Dermis microvascular lymphatic vessel endothelial cell (primary cell): ENCODE measurements around the gene TRERF1. TPM values are rescaled to one million over a fixed set of nuclear protein-coding genes. Genes with fewer than 3 reads are reported as not detected.

ENCODE experiments used
- DNase-seq, 2 donors: peaks; one replicate each; pipeline versions ENCODE4 v3.0.0 to v3.0.0-alpha.2; 2010; ENCODE audit warnings: low read depth in 2 of 2
- total RNA-seq: library from RNA; depleted of rRNA; stranded (reverse); fragments of >200 nt; gene quantifications from 2 replicates; pipeline ENCODE4 v1.2.1, GENCODE V29; 2014

TRERF1 gene
- total RNA-seq, 1 donor from 2014 or later = not detected

GRCh38 chr6:42368181-42368580 lies 83.5 kb downstream of the TRERF1 start:
- DNase-seq = no peak

GRCh38 chr6:42367353-42368011 lies 84.2 kb downstream of the TRERF1 start:
- no peak for DNase-seq

DNA sequence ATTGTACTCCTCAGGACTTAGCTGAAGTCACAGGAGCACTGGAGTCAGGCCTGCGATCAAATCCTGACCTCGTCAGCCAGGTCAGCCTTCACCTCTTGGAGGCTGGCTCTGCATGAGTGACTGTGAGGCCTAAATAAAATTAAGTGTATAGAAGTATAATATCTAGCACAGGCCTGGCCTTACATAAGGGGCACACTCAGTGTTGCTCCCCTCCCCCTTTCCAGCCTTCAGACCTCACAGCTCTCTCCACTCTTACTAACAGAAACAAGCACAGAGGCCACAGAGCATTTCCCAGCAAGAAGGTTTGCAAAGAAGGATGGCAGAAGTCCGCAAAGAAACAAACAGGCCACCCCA lies 84.8 kb downstream of the TRERF1 start:
- no peak for DNase-seq

DNA sequence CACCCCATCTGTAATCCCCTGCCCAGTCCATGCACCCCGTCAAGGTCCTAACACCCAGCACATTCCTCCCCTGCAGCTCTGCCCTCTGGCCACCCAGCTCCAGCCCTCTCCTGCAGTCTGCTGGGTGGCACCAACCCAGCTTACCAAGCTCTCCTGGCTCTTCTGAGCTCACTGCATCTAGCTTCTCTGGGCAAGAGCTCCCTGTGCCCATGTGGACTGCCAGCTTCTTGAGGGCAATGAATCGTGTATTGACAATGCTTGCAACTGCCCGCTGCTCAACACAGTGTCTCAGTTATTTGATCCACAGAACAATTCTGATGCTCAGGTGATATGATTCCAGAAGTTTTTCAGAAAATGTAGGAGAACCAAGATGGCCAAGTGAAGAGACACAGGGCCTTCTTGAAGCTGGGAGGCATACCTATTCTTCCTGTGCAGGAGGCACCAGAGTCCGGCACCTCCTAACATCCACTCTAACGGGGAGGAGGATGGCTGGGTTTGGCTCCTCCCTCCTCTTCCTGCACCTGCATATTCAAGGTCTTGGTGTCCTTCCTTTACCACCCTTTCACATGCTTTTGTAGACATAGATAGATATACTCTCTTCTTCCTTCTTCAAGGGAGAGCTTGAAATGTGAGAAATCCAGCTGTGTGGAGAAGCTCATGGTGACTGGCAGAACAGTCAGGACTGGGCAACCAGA lies 85.6 kb downstream of the TRERF1 start:
- DNase-seq = no peak

DNA sequence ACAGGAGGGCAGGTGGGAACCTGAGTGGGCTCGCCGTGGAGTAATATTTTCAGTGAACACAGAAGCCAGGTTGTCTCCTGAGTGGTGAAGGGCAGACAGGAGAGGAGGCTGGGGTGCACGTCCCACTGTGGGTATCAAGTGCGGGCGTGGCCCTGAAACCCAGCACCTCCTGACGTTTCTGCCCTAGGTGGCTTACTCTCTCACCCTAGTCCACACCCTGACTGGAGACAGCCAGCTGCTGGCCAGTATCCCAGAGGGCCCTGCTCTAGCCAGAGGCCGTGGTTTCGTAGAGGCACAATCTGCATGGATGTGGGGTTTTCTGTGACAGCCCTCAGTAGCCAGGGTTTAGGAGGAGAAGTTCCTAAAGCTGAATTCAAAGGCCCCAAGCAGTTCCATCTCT lies 86.7 kb downstream of the TRERF1 start:
- DNase-seq = no peak

- DNase-seq = no peak
Observed at GRCh38 chr6:42363926-42364849, 87.5 kb downstream of the TRERF1 start.

DNA sequence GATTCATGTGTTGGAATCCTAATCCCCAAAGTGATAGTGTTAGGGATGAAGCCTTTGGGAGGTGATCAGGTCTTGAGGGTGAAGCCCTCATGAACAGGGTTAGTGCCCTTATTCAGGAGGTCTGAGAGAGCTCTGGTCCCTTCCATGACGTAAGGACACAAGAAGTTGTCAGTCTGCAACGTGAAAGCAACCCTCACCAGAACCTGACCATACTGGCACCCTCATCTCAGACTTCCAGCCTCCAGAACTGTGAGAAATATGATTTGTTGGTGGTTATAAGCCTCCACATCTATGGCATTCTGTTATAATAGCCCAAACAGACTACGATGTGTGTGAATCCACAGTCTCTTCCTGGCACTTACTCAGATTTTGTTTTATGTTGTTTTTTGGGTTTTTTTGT lies 90.7 kb downstream of the TRERF1 start:
- DNase-seq = no peak

GRCh38 chr6:42359021-42359420 lies 92.7 kb downstream of the TRERF1 start:
- no peak for DNase-seq

DNA sequence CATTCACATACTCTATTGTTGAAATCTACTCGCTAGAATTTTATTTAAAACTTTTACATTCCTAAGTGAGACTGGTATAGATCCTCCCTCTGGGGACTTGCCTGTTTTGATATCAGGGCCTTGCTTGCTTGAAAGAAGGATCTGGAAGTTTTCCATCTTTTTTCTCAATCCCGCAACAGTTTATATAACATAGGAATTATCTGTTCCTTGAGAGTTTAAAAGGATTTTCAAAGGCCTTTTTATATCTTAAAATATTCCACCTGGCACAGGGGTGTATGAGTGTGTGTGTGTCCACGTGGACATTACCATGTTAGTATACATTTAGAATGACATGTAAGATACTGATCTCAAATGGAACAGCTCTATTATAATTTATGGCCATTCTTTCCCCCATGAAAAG lies 96.3 kb downstream of the TRERF1 start:
- no peak for DNase-seq

GRCh38 chr6:42354702-42355101 lies 97.0 kb downstream of the TRERF1 start:
- no peak for DNase-seq

DNA sequence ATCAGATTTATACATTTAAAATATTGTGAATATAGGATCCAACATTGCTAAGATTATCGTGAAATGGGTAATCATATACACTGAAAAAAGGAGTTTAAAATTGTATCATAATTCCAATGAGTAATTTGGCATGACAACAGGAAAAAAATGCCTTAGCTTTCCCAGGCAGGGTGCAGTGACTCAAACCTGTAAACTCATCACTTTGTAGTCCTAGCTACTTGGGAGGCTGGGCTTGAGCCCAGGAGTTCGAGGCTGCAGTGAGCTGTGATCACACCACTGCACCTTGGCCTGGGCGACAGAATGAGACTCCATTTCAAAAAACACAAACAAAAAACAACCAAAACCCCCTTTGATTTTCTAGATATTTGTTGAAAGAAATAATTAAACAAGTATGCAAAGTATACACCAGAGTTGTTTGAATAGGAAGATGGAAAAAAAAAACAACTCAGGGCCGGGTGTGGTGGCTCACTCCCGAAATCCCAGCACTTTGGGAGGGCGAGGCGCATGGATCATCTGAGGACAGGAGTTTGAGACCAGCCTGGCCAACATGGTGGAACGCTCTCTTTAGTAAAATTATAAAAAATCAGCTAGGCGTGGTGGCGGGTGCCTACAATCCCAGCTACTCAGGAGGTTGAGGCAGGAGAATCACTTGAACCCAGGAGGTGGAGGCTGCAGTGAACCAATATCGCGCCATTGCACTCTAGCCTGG lies 98.7 kb downstream of the TRERF1 start:
- DNase-seq = no peak

DNA sequence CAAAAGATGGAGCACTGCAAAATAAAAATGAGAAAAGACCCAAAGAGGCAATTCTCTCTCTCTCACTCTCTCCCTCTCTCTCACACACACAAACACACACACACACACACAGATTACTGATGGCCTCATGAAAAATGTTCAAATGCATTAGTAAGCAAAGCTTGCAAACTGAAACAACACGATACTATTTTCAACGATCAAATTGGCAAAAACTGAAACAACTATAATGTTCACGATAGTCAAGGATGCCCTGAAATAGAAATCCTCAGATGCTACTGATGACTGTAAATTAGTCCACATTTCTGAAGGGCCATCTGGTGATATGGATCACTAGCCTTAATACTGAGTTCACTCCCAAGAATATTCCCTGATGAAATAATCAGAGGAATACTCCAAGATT lies 100.8 kb downstream of the TRERF1 start:
- no peak for DNase-seq

DNA sequence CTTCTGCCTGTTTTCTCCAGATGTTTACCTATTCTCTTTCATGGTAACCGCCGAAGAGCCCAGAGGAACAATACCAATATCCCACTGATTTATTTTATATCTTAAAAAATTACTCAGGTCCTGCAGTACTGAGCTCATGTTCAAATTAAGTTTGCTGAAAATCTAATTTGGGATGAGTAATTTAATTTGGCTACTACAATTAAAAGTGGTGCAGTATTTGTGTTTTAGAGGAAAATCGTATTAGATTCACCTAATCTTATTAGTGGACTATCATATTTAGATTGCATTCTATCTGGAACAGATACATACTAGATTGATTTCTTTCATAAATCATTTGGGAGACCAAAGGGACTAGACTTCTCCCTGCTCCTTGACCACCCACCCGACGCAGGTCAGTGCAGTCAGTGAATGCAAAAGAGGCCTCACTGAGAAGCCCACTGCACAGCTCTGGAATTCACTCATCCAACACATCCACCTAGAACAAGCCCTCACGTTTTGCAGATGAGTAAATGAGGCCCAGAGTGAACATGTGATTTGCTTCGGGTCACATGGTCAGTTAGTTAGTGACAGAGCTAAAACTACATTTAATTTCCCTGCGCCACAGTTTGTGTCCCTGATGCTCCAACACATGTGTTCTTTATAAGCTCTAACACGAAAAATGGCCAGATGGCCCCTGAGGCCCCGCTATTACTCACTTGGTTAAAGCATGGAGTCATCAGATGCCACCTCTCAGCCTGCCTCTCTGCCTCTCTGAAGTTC lies 101.8 kb downstream of the TRERF1 start:
- DNase-seq = no peak

DNA sequence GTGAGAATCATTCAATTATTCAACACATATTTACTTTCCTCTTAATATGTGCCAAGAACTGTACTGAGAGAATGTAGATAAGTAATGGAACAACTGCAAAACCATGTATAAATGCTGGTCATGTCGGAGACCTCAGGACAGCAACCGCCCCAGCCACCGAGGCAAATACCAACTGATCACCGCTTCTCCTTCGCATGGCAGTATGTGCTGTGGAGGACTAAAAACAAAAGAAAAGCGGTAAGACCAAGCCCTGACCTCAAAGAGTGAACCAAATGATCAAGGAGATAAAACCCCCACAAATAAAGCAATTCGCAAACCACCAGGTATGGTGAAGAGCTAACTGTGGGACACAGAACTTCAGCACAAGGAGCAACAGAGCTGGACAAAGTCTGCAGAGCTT lies 104.3 kb downstream of the TRERF1 start:
- DNase-seq = no peak

DNA sequence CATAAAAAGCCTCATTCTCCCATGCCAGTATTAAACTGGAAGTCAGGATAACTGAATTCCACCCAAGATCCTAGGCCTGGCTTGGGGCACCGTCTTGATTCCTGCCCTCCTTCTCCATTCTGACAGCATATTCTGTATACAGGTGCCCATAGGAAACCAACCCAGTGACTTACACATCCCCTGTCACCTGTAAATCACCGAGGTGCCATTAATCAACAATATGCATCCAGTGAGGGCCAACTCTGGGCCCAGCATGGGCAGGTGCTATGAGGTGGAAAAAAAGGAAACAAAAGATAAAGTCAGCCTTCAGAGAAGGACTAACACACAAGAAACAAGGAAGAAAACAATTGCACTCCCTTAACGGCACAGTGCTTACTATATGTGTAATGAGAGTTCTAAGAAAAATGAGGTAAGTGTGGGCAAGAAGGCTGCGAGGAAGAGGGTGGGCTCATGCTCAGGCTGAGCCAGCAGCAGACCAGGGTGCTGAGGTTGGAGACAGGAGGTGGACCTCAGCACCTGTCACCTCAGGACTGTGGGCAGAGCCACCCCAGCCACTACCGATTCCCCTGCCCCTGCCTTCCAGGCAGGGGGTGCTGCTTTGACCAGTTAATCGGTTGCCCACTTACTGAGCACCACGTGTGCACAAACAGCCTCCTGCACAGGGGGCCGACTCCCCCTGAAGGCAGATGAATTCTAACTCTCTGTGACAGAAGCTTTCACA lies 105.9 kb downstream of the TRERF1 start:
- DNase-seq = no peak

- DNase-seq = no peak
Observed at GRCh38 chr6:42344756-42345155, 107.0 kb downstream of the TRERF1 start.

GRCh38 chr6:42341771-42342553 lies 109.8 kb downstream of the TRERF1 start:
- no peak for DNase-seq

DNA sequence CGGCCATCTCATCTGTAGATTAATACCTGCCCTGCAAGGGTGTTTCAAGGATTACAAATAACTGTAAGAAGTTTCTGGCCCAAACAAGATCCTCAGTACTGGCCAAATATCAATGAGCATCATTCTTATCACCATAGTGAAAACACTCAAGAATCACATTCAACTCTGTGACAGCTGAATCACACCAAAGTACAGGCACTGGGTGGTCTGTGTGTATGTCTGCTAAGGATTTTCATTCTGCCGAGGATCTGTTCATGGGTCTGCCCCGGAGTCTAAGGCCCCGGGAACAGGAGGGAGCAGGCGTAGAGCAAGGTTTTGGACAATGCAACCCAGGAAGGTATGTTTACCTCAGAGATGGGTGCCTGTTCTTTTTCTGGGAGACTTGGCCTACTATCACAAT lies 110.5 kb downstream of the TRERF1 start:
- no peak for DNase-seq

DNA sequence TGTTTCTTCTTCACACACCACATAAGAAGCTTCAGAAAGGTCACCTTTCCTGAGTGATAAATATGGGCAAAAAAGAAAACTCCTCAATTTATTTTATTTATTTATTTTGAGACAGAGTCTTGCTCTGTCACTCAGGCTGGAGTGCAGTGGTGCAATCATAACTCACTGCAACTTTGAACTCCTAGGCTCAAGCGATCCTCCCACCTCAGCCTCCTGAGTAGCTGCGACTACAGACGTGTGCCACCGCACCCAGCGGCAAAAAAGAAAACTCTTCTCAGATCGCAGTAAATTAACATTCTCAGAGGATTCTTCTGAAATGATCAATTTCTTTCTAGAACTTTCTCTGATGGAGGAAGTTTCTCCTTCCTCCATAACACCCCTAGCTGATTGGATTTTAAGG lies 111.2 kb downstream of the TRERF1 start:
- DNase-seq = no peak

DNA sequence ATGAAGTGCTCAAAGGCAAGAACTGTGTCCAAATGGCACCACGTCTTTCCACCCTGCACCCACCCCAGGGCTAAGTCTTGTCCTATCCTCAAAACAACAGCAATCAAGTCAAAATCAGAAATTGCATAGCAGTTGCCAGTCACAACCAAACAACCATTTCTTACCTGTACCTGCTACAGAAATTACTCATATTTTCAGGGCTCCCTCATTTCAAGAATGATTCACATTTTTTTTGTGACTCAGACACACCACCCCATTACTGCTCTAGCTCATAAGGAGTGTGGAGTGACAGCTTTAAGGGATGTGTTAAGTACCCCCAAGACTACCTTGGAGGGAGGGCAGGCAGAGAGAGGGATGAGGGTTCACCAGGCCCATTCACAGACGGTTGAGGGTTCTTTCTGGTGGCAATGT lies 111.7 kb downstream of the TRERF1 start:
- no peak for DNase-seq
